Stimulated activated CD4-positive, alpha-beta T cell treated with anti-CD3 and anti-CD28 coated beads, TNF-alpha, amount 100 ng/mL, for 1 hour (primary cell): ENCODE data around the gene RPL31.

ENCODE experiments used
- DNase-seq, 3 donors: peaks; one replicate each; pipeline ENCODE4 v3.0.0-alpha.2; 2020; ENCODE audit warnings: low read depth in 3 of 3, low spot score in 1 of 3

RPL31 gene

DNA sequence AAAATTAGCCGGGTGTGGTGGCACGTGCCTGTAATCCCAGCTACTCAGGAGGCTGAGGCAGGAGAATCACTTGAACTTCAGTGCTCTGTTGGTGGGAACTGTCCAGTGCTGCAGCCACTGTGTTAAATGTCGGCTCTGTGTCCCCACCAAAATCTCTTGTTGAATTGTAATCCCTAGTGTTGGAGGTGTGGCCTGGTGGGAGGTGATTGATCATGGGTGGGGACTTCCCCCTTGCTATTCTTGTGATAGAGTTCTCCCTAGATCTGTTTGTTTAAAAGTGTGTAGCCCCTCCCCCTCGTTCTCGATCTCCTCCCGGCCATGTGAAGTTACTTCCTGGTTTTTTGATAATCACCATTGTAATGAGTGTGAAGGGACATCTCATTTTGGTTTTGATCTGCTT is 9.8 kb upstream of the RPL31 start:
- DNase-seq: no peak

DNA sequence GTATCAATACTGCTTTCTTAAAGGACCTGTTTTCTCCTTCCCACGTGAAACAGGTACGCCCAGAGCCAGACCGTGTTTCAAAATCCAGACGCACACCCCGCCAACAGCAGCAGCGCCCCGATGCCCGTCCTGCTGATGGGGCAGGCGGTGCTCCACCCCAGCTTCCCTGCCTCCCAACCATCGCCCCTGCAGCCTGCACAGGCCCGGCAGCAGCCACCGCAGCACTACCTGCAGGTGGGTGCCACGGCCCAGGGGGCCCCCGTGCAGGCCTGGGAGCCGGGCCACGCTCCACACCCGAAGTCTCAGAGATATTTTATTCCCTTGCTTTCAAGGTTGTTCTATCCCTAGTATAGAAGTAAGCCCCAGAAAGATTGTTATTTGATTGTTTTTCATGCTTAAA is 8.8 kb upstream of the RPL31 start:
- DNase-seq: no peak

- DNase-seq: no peak
Observed at GRCh38 chr2:100995309-100996075, 6.6 kb upstream of the RPL31 start.

DNA sequence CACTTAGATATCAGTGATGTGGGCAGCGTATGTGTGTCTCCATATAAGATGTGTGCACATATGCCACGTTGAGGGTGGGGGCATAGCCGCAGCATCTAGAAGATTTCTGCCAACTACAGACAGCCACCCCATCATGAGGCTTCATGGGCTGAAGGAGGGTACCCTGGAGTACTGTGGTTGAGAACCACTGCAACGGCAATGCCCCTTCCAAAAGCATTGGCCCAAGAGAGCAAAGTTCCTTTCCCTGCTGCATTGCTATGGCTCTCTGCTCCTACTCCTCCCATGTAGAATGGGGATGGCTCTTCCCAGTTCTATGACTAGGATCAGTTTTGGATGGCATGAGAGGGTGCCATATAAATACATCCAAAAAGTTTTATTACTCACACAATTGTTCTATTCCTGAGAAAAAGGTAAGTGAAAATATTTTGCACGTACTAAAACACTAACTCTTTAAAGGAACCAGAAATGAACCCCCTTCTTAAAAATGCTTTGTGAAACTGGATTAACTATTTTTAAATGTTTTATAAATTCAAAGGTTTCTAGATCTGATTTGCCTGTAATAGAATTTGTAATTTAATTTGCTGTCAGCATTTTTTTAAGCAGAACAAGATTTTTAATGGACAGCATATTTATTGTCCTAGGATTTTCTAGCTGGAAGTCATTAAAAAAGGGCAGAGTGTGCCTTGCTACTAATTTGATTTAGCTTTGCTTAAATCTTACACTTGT is 4.4 kb upstream of the RPL31 start:
- no peak for DNase-seq

GRCh38 chr2:100998235-100998573 is 3.9 kb upstream of the RPL31 start:
- DNase-seq: no peak

GRCh38 chr2:100999995-101000394 is 2.1 kb upstream of the RPL31 start:
- no peak for DNase-seq

DNA sequence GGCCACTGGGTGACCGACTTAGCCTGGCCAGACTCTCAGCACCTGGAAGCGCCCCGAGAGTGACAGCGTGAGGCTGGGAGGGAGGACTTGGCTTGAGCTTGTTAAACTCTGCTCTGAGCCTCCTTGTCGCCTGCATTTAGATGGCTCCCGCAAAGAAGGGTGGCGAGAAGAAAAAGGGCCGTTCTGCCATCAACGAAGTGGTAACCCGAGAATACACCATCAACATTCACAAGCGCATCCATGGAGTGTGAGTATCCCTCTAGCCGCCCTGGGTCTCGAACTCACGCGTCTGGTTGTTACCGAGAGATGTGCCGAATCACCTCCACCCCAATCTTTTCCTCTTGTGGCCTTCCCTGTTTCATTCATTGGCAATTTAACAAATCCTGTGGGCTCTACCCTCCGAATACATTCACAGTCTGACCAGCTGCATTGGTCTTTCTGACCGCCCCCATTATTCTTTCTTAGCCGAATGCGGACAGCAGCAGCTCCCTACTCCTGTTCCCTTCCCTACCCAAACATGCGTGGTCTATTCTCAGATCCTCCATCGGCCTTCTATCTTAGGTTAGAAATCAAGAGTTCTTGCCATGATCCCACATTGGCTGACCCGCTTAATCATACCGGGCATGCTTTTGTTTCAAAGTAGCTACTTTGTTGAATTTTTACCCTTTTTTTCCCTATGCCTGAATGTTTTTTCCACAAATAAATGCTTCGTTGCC is 631 bp downstream of the RPL31 start:
- DNase-seq: no peak

GRCh38 chr2:101003278-101003775 is 1.2 kb downstream of the RPL31 start:
- no peak for DNase-seq

- no peak for DNase-seq
Observed at GRCh38 chr2:101004620-101005325, 2.7 kb downstream of the RPL31 start.

DNA sequence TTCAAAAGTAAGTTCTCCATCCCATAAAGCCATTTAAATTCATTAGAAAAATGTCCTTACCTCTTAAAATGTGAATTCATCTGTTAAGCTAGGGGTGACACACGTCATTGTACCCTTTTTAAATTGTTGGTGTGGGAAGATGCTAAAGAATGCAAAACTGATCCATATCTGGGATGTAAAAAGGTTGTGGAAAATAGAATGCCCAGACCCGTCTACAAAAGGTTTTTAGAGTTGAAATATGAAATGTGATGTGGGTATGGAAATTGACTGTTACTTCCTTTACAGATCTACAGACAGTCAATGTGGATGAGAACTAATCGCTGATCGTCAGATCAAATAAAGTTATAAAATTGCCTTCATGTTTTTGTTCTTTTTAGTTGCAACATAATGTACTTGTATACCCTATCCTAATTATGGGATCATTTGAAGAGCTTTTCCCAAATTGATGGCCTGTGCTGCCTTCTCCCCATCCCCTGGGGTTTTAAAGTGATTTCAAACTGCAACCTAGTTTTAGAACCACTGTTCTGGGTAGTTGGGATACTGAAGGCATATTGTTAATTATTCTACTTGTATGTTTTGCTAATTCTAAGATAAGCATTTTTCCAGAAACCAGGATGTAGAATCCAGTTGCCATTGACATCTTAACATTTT is 4.1 kb downstream of the RPL31 start:
- DNase-seq: no peak

GRCh38 chr2:101007415-101008345 is 5.6 kb downstream of the RPL31 start:
- DNase-seq: no peak

- no peak for DNase-seq
Observed at GRCh38 chr2:101011152-101011551, 9.1 kb downstream of the RPL31 start.

DNA sequence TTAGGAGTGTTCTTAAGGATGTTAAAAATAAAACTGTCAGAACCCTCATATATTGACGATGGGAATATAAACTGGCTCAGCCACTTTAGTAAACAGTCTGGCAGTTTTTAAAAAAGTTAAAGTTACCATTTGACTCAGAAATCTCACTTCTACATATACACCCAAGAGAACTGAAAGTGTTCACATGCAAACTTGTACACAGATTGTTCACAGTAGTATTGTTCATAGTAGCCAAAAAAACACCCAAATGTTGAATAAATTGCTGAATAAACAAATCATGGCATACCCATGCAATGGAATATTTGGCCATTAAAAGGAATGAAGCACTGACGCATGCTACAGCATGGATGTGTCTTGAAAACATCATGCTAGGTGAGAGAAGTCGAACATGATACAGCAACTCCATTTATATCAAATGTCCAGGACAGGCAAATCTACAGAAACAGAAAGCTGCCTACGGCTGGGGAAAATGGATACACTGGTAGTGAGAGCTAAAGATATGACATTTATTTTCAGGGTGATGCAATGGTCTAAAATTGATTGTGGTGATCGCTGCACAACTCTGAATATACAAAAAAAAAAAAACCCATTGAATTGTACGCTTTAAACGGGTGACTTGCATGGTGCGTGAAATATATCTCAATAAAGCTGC is 10.1 kb downstream of the RPL31 start:
- no peak for DNase-seq

GRCh38 chr2:101012706-101013181 is 10.7 kb downstream of the RPL31 start:
- no peak for DNase-seq

GRCh38 chr2:101014264-101014857 is 12.3 kb downstream of the RPL31 start:
- DNase-seq: no peak

GRCh38 chr2:101017371-101017770 is 15.3 kb downstream of the RPL31 start:
- DNase-seq: no peak

DNA sequence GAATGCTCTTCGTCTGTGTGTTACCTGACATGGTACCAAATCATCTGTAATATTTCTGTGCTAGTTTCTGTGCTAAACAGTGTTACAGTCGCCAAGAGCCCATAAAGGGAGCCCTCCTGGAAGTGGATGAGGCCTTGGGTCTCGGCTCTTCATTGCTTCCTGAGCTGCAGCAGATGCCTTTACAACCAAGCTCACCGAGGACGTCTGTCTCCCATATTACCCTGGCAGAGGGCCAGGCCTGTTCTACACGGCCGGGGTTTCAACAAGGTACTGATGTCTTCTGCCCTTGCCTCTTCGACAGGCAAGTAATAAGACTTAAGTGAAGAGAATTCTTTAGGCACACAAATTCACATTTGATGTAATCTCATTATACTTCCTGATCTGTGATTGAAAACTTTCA is 16.8 kb downstream of the RPL31 start:
- no peak for DNase-seq

DNA sequence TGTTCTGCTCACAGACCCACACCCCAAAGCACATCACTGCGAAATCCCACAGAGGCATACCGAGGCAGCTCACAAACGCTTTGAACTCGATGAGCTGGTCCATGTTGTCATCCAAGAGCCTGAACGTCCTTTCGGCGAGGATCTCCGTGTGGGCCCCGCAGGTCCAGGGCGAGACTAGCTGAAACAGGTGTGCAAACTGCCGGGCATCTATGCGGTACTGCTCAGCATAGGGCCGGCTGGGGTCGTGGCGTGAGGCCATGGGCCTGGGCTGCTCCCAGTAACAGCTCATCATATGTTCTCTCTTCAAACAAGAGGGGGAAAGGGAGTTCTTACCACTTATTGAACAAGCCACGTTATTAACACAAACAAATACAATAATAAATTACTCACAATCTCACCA is 20.1 kb downstream of the RPL31 start:
- no peak for DNase-seq
